HCT116 (cell line): ENCODE measurements around the gene APOC1. TPM values are rescaled to one million over a fixed set of nuclear protein-coding genes. Genes with fewer than 3 reads are reported as not detected.

Experiments
- ATAC-seq: fragments of 200-7000 bp; cut with Tn5 transposase; 2 replicates; pipeline ENCODE4 v1.9.1; 2020; ENCODE audit warnings: mild to moderate bottlenecking, moderate library complexity
- BruUV-seq: library from RNA; stranded (reverse); fragments of 400-500 nt; replicated peaks from 2 replicates; lab custom pipeline; 2021; lab: Mats Ljungman, UMichigan
- CTCF ChIA-PET: fragments of 300-600 bp; sonication (Branson Sonifier 250); formaldehyde crosslinking; loops from one replicate; lab custom pipeline; 2021; ENCODE audit warnings: antibody characterized with exemption; lab: Charles Lee
- POLR2A ChIA-PET: fragments of 300-600, 350-600 bp; sonication (Branson Sonifier 250); formaldehyde crosslinking; loops from one replicate; lab custom pipeline; 2021; ENCODE audit warnings: antibody characterized with exemption; lab: Charles Lee
- RAD21 ChIA-PET, 2 experiments: fragments of 300-600 bp; sonication (Branson Sonifier 250); formaldehyde crosslinking; loops; one replicate each; lab custom pipeline; 2023; ENCODE audit warnings: low total read pairs in 2 of 2; ENCODE audit not compliant: uncharacterized antibody in 2 of 2, unreplicated experiment in 2 of 2, low non-redundant PET in 1 of 2; lab: Charles Lee
- DNase-seq: peaks from one replicate; pipeline ENCODE4 v3.0.0-alpha.2; 2010; ENCODE audit warnings: low read depth, low spot score
- H2AFZ ChIP-seq: fragments of 200-600 bp; shearing (Covaris generic), sonication (generic); 2 replicates; pipeline ENCODE4 v1.6.1; 2017; ENCODE audit warnings: low read depth, mixed run types, mixed read lengths, antibody characterized with exemption, low read length; ENCODE audit not compliant: poor library complexity, severe bottlenecking
- H3K27ac ChIP-seq: 2 replicates; pipeline ENCODE4 v1.5.1; 2012; ENCODE audit warnings: low read depth, low read length
- H3K27me3 ChIP-seq: fragments of 200-600 bp; sonication (generic); 2 replicates; pipeline ENCODE4 v1.6.1; 2016; ENCODE audit warnings: mixed run types, low read length, mixed read lengths; ENCODE audit not compliant: insufficient read depth
- H3K36me3 ChIP-seq, 2 experiments: fragments of 200-500 bp in 1 of 2; fragments of 200-600 bp in 1 of 2; sonication (Bioruptor generic) in 1 of 2; sonication (generic) in 1 of 2; 2 replicates each; pipeline versions ENCODE4 v1.5.1 to v1.6.1; 2014 to 2016; ENCODE audit warnings: low read length in 2 of 2, inconsistent platforms in 1 of 2, mixed read lengths in 1 of 2, mixed run types in 1 of 2; ENCODE audit not compliant: insufficient read depth in 2 of 2, control insufficient read depth in 1 of 2
- H3K4me1 ChIP-seq, 2 experiments: fragments of 200-600 bp in 1 of 2; sonication (generic) in 1 of 2; 2 replicates each; pipeline versions ENCODE4 v1.5.1 to v1.6.1; 2012 to 2017; ENCODE audit warnings: low read length in 2 of 2, inconsistent platforms in 1 of 2, mild to moderate bottlenecking in 1 of 2, mixed read lengths in 1 of 2, mixed run types in 1 of 2, moderate library complexity in 1 of 2; ENCODE audit not compliant: insufficient read depth in 2 of 2, control insufficient read depth in 1 of 2
- H3K4me2 ChIP-seq: fragments of 200-600 bp; sonication (generic); 2 replicates; pipeline ENCODE4 v1.6.1; 2017; ENCODE audit warnings: mixed run types, low read length, mixed read lengths
- H3K4me3 ChIP-seq, 2 experiments: fragments of 200-600 bp in 1 of 2; sonication (generic) in 1 of 2; replicated peaks in 1 of 2; 2 replicates each; pipeline ENCODE4 v1.5.1; 2011 to 2016; ENCODE audit warnings: low read length in 2 of 2, control low read depth in 1 of 2, low read depth in 1 of 2, mild to moderate bottlenecking in 1 of 2, mixed read lengths in 1 of 2, mixed run types in 1 of 2
- H3K79me2 ChIP-seq: fragments of 200-600 bp; sonication (generic); 2 replicates; pipeline ENCODE4 v1.6.1; 2017; ENCODE audit warnings: mild to moderate bottlenecking, mixed run types, low read length, moderate library complexity, mixed read lengths; ENCODE audit not compliant: insufficient read depth
- H3K9ac ChIP-seq: fragments of 200-600 bp; sonication (generic); 2 replicates; pipeline ENCODE4 v1.6.1; 2016; ENCODE audit warnings: low read length, mixed read lengths
- H3K9me2 ChIP-seq: fragments of 200-600 bp; sonication (generic), shearing (Covaris generic); 2 replicates; pipeline ENCODE4 v1.6.1; 2017; ENCODE audit warnings: mixed run types, mild to moderate bottlenecking, moderate library complexity; ENCODE audit not compliant: insufficient read depth
- H3K9me3 ChIP-seq, 2 experiments: fragments of 200-500 bp in 1 of 2; fragments of 200-600 bp in 1 of 2; sonication (Bioruptor generic) in 1 of 2; sonication (generic) in 1 of 2; 2 replicates each; pipeline ENCODE4 v1.6.1; 2014 to 2017; ENCODE audit warnings: low read length in 2 of 2, mixed read lengths in 2 of 2, inconsistent platforms in 1 of 2, low read depth in 1 of 2, mild to moderate bottlenecking in 1 of 2, mixed run types in 1 of 2, moderate library complexity in 1 of 2; ENCODE audit not compliant: control insufficient read depth in 1 of 2, insufficient read depth in 1 of 2
- H4K20me1 ChIP-seq: fragments of 200-600 bp; sonication (generic), shearing (Covaris generic); 2 replicates; pipeline ENCODE4 v1.6.1; 2017; ENCODE audit warnings: mixed run types, mild to moderate bottlenecking, moderate library complexity; ENCODE audit not compliant: insufficient read depth
- ATF3 ChIP-seq: IDR thresholded peaks from 2 replicates; pipeline ENCODE4 v1.6.1; 2012
- CBX3 ChIP-seq: IDR thresholded peaks from 2 replicates; pipeline ENCODE4 v1.6.1; 2012; ENCODE audit warnings: low read depth
- CEBPB ChIP-seq: IDR thresholded peaks from 2 replicates; pipeline ENCODE4 v1.6.1; 2012; ENCODE audit warnings: low read depth
- ELF1 ChIP-seq: IDR thresholded peaks from 2 replicates; pipeline ENCODE4 v1.6.1; 2012; ENCODE audit warnings: low read depth, borderline replicate concordance
- EZH2 ChIP-seq: fragments of 200-600 bp; sonication (generic); IDR thresholded peaks from 2 replicates; pipeline ENCODE4 v1.6.1; 2017; ENCODE audit warnings: antibody characterized with exemption, mixed run types
- EZH2phosphoT487 ChIP-seq: fragments of 200-600 bp; IDR thresholded peaks from 2 replicates; pipeline ENCODE4 v1.6.1; 2018; ENCODE audit warnings: antibody characterized with exemption, borderline replicate concordance
- FOSL1 ChIP-seq: IDR thresholded peaks from 2 replicates; pipeline ENCODE4 v1.6.1; 2012; ENCODE audit warnings: low read depth
- POLR2A ChIP-seq: IDR thresholded peaks from 2 replicates; pipeline ENCODE4 v1.7.0; 2011; ENCODE audit warnings: borderline replicate concordance; ENCODE audit not compliant: insufficient read depth, insufficient read length; ENCODE audit errors: extremely low read depth
- POLR2AphosphoS5 ChIP-seq: IDR thresholded peaks from 2 replicates; pipeline ENCODE4 v1.6.1; 2011; ENCODE audit warnings: mild to moderate bottlenecking, low read depth, low read length, moderate library complexity
- RAD21 ChIP-seq: IDR thresholded peaks from 2 replicates; pipeline ENCODE4 v1.6.1; 2012; ENCODE audit warnings: low read depth, mild to moderate bottlenecking
- REST ChIP-seq: IDR thresholded peaks from 2 replicates; pipeline ENCODE4 v1.6.1; 2012; ENCODE audit warnings: low read depth
- SIN3A ChIP-seq: IDR thresholded peaks from 2 replicates; pipeline ENCODE4 v1.6.1; 2012; ENCODE audit warnings: low read depth
- SP1 ChIP-seq: IDR thresholded peaks from 2 replicates; pipeline ENCODE4 v1.6.1; 2012; ENCODE audit warnings: low read depth
- SRF ChIP-seq: IDR thresholded peaks from 2 replicates; pipeline ENCODE4 v1.6.1; 2012; ENCODE audit warnings: low read depth
- YY1 ChIP-seq: IDR thresholded peaks from 2 replicates; pipeline ENCODE4 v1.6.1; 2011; ENCODE audit warnings: low read length, low read depth, moderate library complexity, mild to moderate bottlenecking; ENCODE audit not compliant: insufficient replicate concordance; ENCODE audit errors: extremely low read depth
- ZFX ChIP-seq: fragments of 450-650 bp; IDR thresholded peaks from 2 replicates; pipeline ENCODE4 v1.6.1; 2017
- intact Hi-C: fragments of 100-400 bp; cut with micrococcal nuclease; formaldehyde crosslinking; loops from 2 replicates; pipeline ENCODE4 v1.10.0; 2022
- total RNA-seq: library from RNA; stranded (reverse); gene quantifications from one replicate; pipeline ENCODE4 v1.2.1, GENCODE V29; 2021; ENCODE audit not compliant: unreplicated experiment

Gene APOC1
- total RNA-seq, 1 experiment from 2014 or later = 5.1 TPM

DNA sequence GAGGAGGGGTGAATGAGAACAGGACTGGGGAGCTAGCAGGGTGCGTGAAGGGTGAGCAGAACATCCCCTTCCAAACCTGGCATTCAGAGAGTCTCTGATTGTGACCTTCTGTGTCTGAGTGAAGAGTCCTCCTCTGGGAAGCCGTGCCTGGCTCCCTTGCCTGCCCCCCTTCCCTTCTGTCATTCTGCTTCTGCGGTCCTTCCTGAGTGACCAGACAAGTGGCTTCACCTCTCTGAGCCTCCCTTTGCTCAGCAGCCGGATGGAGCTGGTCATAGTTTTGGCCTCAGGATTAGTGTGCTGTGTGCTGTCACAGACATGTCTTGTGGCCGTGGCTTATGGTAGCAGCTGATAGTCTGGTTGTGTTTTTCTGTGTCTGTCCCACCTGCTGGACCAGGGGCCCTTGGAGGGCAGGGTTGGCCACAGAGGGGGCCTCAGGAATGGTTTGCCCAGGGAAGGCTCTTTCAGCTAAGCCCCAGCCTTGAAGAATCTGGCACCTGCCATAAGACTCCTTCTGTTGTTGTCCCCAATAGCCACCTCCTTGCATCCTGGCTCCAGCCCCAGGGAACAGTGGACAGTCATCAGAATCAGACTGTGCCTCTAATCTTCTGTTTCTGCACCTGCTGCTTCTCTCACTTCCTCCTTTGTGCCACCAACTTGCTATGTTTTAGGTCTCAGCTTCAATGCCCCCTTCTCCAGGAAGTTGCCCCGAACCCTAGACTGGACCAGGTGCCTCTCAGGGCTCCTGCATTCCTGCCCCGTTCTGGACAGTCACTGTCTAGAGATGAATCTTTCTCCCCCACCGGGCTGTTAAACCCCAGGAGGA, 46.7 kb downstream of the APOC1 start:
- Histone ChIP-seq H3K4me2 (no peak overlapping the region), H4K20me1 (no peaks in the 10 kb centered on the region), H3K27me3 (no peaks in the 10 kb centered on the region), H3K9ac (no peak overlapping the region), H3K4me3 (no peak overlapping the region), H3K9me3 (no peaks in the 10 kb centered on the region), H3K4me1 (peaks cover 3 to 12% of the 10 kb centered on the region in 2 experiments; a peak in 3 of 4 replicates), H3K9me2 (no peaks in the 10 kb centered on the region), H3K79me2 (peaks cover 64% of the 10 kb centered on the region), H3K27ac (no peak overlapping the region), H2AFZ (no peak overlapping the region), H3K36me3 (peaks cover 17 to 20% of the 10 kb centered on the region in 2 experiments; a peak in 3 of 4 replicates)
- DNase-seq = no peak
- no peak for TF ChIP-seq CEBPB
- no peak for TF ChIP-seq SP1
- TF ChIP-seq FOSL1 = no peak
- no peak for TF ChIP-seq ATF3
- TF ChIP-seq REST = no peak
- no peak for TF ChIP-seq EZH2
- no peak for TF ChIP-seq YY1
- no peak for TF ChIP-seq EZH2phosphoT487
- TF ChIP-seq ELF1 = no peak
- no peak for TF ChIP-seq SIN3A
- no peak for TF ChIP-seq CBX3
- no peak for TF ChIP-seq ZFX
- no peak for TF ChIP-seq SRF
- no peak for TF ChIP-seq POLR2A
- no peak for TF ChIP-seq POLR2AphosphoS5
- TF ChIP-seq RAD21 = no peak
- no TSS peak for BruUV-seq
- ATAC-seq = no peak
- POLR2A ChIA-PET = no interaction called here
- intact Hi-C loops = no loop called here
- RAD21 ChIA-PET = no interaction called here
- CTCF ChIA-PET = interaction anchor here (1.0 kb wide), 1 partner anchor 9 kb away, joined by 3 read pairs; no protein-coding TSS in a partner anchor
